ENCODE measurements around the gene NEURL1B.

Gene NEURL1B

GRCh38 chr5:172714491-172715420, 73.7 kb downstream of the NEURL1B start:
- peak; percentile 80 for DNase-seq (ENCODE audit: low read depth, low spot score)

GRCh38 chr5:172715421-172715780, 74.3 kb downstream of the NEURL1B start:
- no peak for DNase-seq (ENCODE audit: low read depth, low spot score)

GRCh38 chr5:172715931-172716682, 75.0 kb downstream of the NEURL1B start:
- no peak for DNase-seq (ENCODE audit: low read depth, low spot score)

- DNase-seq (ENCODE audit: low read depth, low spot score): peak; percentile 92
Observed at GRCh38 chr5:172716796-172717313, 75.8 kb downstream of the NEURL1B start.

GRCh38 chr5:172717481-172718195, 76.6 kb downstream of the NEURL1B start:
- DNase-seq (ENCODE audit: low read depth, low spot score): no peak

- DNase-seq (ENCODE audit: low read depth, low spot score): no peak
Observed at GRCh38 chr5:172718527-172719114, 77.6 kb downstream of the NEURL1B start.

GRCh38 chr5:172719211-172719610, 78.1 kb downstream of the NEURL1B start:
- DNase-seq (ENCODE audit: low read depth, low spot score): no peak

GRCh38 chr5:172720655-172721054, 79.6 kb downstream of the NEURL1B start:
- no peak for DNase-seq (ENCODE audit: low read depth, low spot score)

GRCh38 chr5:172721455-172722326, 80.6 kb downstream of the NEURL1B start:
- no peak for DNase-seq (ENCODE audit: low read depth, low spot score)

GRCh38 chr5:172722327-172722815, 81.3 kb downstream of the NEURL1B start:
- no peak for DNase-seq (ENCODE audit: low read depth, low spot score)

- no peak for DNase-seq (ENCODE audit: low read depth, low spot score)
Observed at GRCh38 chr5:172723508-172723907, 82.4 kb downstream of the NEURL1B start.

- no peak for DNase-seq (ENCODE audit: low read depth, low spot score)
Observed at GRCh38 chr5:172724242-172725183, 83.5 kb downstream of the NEURL1B start.

GRCh38 chr5:172725273-172725672, 84.2 kb downstream of the NEURL1B start:
- DNase-seq (ENCODE audit: low read depth, low spot score): no peak

GRCh38 chr5:172725785-172726184, 84.7 kb downstream of the NEURL1B start:
- no peak for DNase-seq (ENCODE audit: low read depth, low spot score)

- DNase-seq (ENCODE audit: low read depth, low spot score): no peak
Observed at GRCh38 chr5:172726966-172727365, 85.9 kb downstream of the NEURL1B start.

- no peak for DNase-seq (ENCODE audit: low read depth, low spot score)
Observed at GRCh38 chr5:172727551-172727950, 86.5 kb downstream of the NEURL1B start.

GRCh38 chr5:172728481-172729241, 87.6 kb downstream of the NEURL1B start:
- DNase-seq (ENCODE audit: low read depth, low spot score): no peak

GRCh38 chr5:172729588-172729987, 88.5 kb downstream of the NEURL1B start:
- DNase-seq (ENCODE audit: low read depth, low spot score): no peak

Data from astrocyte of the hippocampus (primary cell).